GM21529 (cell line): ENCODE data around the gene CDK6.

Experiments used
- ATAC-seq: cut with Tn5 transposase; IDR thresholded peaks from one replicate; pipeline ENCODE4 v1.9.1; 2021; ENCODE audit not compliant: unreplicated experiment

Gene CDK6

GRCh38 chr7:92652536-92652935 is 183.8 kb downstream of the CDK6 start:
- ATAC-seq: no peak

GRCh38 chr7:92650391-92650790 is 186.0 kb downstream of the CDK6 start:
- ATAC-seq: no peak

GRCh38 chr7:92648067-92648466 is 188.3 kb downstream of the CDK6 start:
- ATAC-seq: peak; percentile 66

- no peak for ATAC-seq
These were observed 188.7 kb downstream of the CDK6 start for GRCh38 chr7:92647652-92648051.

- peak; percentile 42 for ATAC-seq
These were observed 189.3 kb downstream of the CDK6 start for GRCh38 chr7:92647011-92647625.

GRCh38 chr7:92645114-92646061 is 191.0 kb downstream of the CDK6 start:
- ATAC-seq: no peak

- no peak for ATAC-seq
These were observed 191.8 kb downstream of the CDK6 start for GRCh38 chr7:92644406-92645113.

GRCh38 chr7:92643821-92644220 is 192.6 kb downstream of the CDK6 start:
- ATAC-seq: no peak

GRCh38 chr7:92641921-92642511 is 194.4 kb downstream of the CDK6 start:
- peak; percentile 74 for ATAC-seq

GRCh38 chr7:92639966-92640365 is 196.4 kb downstream of the CDK6 start:
- ATAC-seq: no peak

- no peak for ATAC-seq
These were observed 197.0 kb downstream of the CDK6 start for GRCh38 chr7:92639213-92639896.

GRCh38 chr7:92636018-92636560 is 200.3 kb downstream of the CDK6 start:
- ATAC-seq: no peak

GRCh38 chr7:92635538-92635937 is 200.8 kb downstream of the CDK6 start:
- no peak for ATAC-seq

- peak; percentile 30 for ATAC-seq
These were observed 201.4 kb downstream of the CDK6 start for GRCh38 chr7:92634924-92635519.

GRCh38 chr7:92634205-92634604 is 202.2 kb downstream of the CDK6 start:
- ATAC-seq: no peak

GRCh38 chr7:92633211-92633906 is 203.0 kb downstream of the CDK6 start:
- ATAC-seq: peak; percentile 18

- no peak for ATAC-seq
These were observed 203.6 kb downstream of the CDK6 start for GRCh38 chr7:92632791-92633190.

- ATAC-seq: peak; percentile 22
These were observed 204.4 kb downstream of the CDK6 start for GRCh38 chr7:92631850-92632487.
